ENCODE data around the gene SLC27A3.
"Not testable (repeated sequence)": the region's sequence is repeated elsewhere in the genome, so short reads cannot be mapped to it uniquely, and the experiment has no call there.

GRCh38 chr1:153766663-153767062 is 8.5 kb upstream of the SLC27A3 start:
- TF ChIP-seq, protein P1, sequence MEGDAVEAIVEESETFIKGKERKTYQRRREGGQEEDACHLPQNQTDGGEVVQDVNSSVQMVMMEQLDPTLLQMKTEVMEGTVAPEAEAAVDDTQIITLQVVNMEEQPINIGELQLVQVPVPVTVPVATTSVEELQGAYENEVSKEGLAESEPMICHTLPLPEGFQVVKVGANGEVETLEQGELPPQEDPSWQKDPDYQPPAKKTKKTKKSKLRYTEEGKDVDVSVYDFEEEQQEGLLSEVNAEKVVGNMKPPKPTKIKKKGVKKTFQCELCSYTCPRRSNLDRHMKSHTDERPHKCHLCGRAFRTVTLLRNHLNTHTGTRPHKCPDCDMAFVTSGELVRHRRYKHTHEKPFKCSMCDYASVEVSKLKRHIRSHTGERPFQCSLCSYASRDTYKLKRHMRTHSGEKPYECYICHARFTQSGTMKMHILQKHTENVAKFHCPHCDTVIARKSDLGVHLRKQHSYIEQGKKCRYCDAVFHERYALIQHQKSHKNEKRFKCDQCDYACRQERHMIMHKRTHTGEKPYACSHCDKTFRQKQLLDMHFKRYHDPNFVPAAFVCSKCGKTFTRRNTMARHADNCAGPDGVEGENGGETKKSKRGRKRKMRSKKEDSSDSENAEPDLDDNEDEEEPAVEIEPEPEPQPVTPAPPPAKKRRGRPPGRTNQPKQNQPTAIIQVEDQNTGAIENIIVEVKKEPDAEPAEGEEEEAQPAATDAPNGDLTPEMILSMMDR (IDR thresholded peaks at IDR 0.05; ENCODE audit: poor library complexity, severe bottlenecking): not testable (repeated sequence)
- not testable (repeated sequence) for TF ChIP-seq POLR2AphosphoS5 (IDR thresholded peaks at IDR 0.05)

All from neural cell (in vitro differentiated cells).